ENCODE data around the gene ARHGEF19.

The ARHGEF19 gene

GRCh38 chr1:16149146-16149545 is 63.3 kb downstream of the ARHGEF19 start:
- no peak for DNase-seq (ENCODE audit: low read depth)

- no peak for DNase-seq (ENCODE audit: low read depth)
These were observed 63.9 kb downstream of the ARHGEF19 start for GRCh38 chr1:16148329-16149092.

Measured in stimulated activated CD8-positive, alpha-beta memory T cell treated with anti-CD3 and anti-CD28 coated beads, Interleukin-12 subunit alpha, Interleukin-12 subunit beta, amount 100 ng/mL, for 1 hour (primary cell).